Activated CD8-positive, alpha-beta T cell treated with anti-CD3 and anti-CD28 coated beads for 36 hours (primary cell): Measurements from ENCODE around the gene KCNQ1OT1. TPM values are rescaled to one million over a fixed set of nuclear protein-coding genes. Genes with fewer than 3 reads are reported as not detected.

Experiments used
- ATAC-seq: fragments of 200-7000 bp; cut with Tn5 transposase; one replicate; pipeline ENCODE4 v1.10.0; 2021; ENCODE audit warnings: mild to moderate bottlenecking, moderate library complexity
- CTCF ChIA-PET: fragments of 350-600 bp; sonication (Branson Sonifier 250); formaldehyde crosslinking; loops from one replicate; lab custom pipeline; 2021; ENCODE audit warnings: antibody characterized with exemption; lab: Charles Lee
- POLR2A ChIA-PET: fragments of 350-600 bp; sonication (Branson Sonifier 250); formaldehyde crosslinking; loops from one replicate; lab custom pipeline; 2021; ENCODE audit warnings: antibody characterized with exemption; lab: Charles Lee
- DNase-seq: peaks from one replicate; pipeline ENCODE4 v3.0.0-alpha.2; 2020
- H3K27ac Mint-ChIP-seq: one replicate; pipeline ENCODE4 v1.8.0; 2021; ENCODE audit warnings: mild to moderate bottlenecking, mixed read lengths
- H3K27me3 Mint-ChIP-seq: one replicate; pipeline ENCODE4 v1.8.0; 2021; ENCODE audit warnings: mixed read lengths
- H3K36me3 Mint-ChIP-seq: one replicate; pipeline ENCODE4 v1.8.0; 2021; ENCODE audit warnings: low read depth, mixed read lengths
- H3K4me1 Mint-ChIP-seq: one replicate; pipeline ENCODE4 v1.8.0; 2021; ENCODE audit warnings: low read depth, mixed read lengths
- H3K4me3 Mint-ChIP-seq: one replicate; pipeline ENCODE4 v1.8.0; 2021; ENCODE audit warnings: mild to moderate bottlenecking, moderate library complexity, mixed read lengths
- H3K9me3 Mint-ChIP-seq: one replicate; pipeline ENCODE4 v1.8.0; 2021; ENCODE audit warnings: mixed read lengths
- CTCF ChIP-seq: fragments of 200-600 bp; IDR thresholded peaks from one replicate; pipeline ENCODE4 v1.8.0; 2022; ENCODE audit warnings: antibody characterized with exemption, mild to moderate bottlenecking
- intact Hi-C: fragments of 100-400 bp; cut with micrococcal nuclease; formaldehyde crosslinking; loops from one replicate; pipeline ENCODE4 v1.10.0; 2022
- total RNA-seq, 2 experiments: library from RNA; stranded (reverse); gene quantifications; one replicate each; pipeline ENCODE4 v1.2.3, GENCODE V29; 2021

KCNQ1OT1 gene
- total RNA-seq, 2 experiments from 2014 or later, result 0.22 to 0.23 TPM

GRCh38 chr11:2736577-2737225 is 36.9 kb upstream of the KCNQ1OT1 start:
- no peak overlapping the region for H3K4me3 Mint-ChIP-seq
- DNase-seq, result no peak
- H3K27me3 Mint-ChIP-seq, result no peaks in the 10 kb centered on the region
- no peaks in the 10 kb centered on the region for H3K36me3 Mint-ChIP-seq
- intact Hi-C loops, result no loop called here
- H3K27ac Mint-ChIP-seq, result no peak overlapping the region
- H3K9me3 Mint-ChIP-seq, result no peaks in the 10 kb centered on the region
- no peak for TF ChIP-seq CTCF
- CTCF ChIA-PET, result no interaction called here
- no peak for ATAC-seq
- no peaks in the 10 kb centered on the region for H3K4me1 Mint-ChIP-seq
- POLR2A ChIA-PET, result no interaction called here

GRCh38 chr11:2735053-2735589 is 35.3 kb upstream of the KCNQ1OT1 start:
- no peak overlapping the region for H3K27ac Mint-ChIP-seq
- POLR2A ChIA-PET, result no interaction called here
- no peak for ATAC-seq
- no peak for DNase-seq
- H3K9me3 Mint-ChIP-seq, result no peaks in the 10 kb centered on the region
- no peak overlapping the region for H3K4me3 Mint-ChIP-seq
- no peaks in the 10 kb centered on the region for H3K4me1 Mint-ChIP-seq
- no peaks in the 10 kb centered on the region for H3K27me3 Mint-ChIP-seq
- H3K36me3 Mint-ChIP-seq, result no peaks in the 10 kb centered on the region
- intact Hi-C loops, result no loop called here
- CTCF ChIA-PET, result interaction anchor here (1.0 kb wide), 1 partner anchor 30 kb away, joined by 3 read pairs; no protein-coding TSS in a partner anchor
- no peak for TF ChIP-seq CTCF

DNA sequence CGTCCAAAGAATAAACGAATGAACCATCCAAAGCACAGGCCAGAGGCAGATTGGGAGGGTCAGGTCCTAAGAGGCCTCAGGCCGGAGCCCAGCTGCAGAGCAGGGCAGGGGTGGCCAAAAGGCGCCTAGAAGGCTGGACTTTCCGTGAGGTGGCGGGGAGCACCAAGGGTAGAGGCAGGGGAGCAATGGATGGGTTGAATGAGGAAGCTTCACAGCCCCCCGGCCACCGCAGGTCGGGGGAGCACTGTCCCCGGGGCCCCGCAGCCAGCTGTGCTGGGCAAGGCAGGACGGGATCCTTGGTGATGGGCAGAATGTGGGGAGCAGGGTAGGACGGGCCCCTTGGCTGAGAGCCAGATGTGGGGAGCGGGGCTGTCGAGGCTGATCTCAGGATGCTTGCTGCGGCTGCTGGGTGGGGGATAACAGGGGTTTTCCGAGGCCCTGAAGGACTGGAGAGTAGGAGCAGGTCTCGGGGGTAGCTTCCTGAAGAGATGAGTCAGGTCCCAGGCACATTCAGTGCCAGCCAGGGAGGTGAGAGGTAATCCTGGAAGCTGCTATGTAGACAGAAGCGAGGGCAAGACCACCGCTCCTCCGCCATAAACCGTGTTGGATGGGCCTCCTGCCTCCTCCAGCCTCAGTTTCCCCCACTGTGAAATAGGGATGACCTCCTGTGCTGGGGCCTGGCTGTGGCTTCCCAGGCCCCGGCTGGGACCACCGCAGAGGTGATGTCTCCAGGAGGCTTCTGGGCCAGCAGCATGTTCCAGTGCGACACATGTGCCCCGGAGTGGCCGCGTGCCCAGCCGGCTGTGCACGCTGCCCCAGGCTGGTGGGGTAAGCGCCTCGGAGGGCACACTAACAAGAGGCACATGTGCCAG is 34.6 kb upstream of the KCNQ1OT1 start:
- Mint-ChIP-seq H3K4me3 (no peak overlapping the region), H3K4me1 (no peaks in the 10 kb centered on the region), H3K36me3 (no peaks in the 10 kb centered on the region), H3K9me3 (no peaks in the 10 kb centered on the region), H3K27ac (no peak overlapping the region), H3K27me3 (no peaks in the 10 kb centered on the region)
- intact Hi-C loops, result no loop called here
- DNase-seq (no peak), ATAC-seq (no peak)
- POLR2A ChIA-PET, result no interaction called here
- TF ChIP-seq CTCF, result no peak
- CTCF ChIA-PET, result interaction anchor here (1.0 kb wide), 1 partner anchor 31 kb away, joined by 3 read pairs; no protein-coding TSS in a partner anchor

DNA sequence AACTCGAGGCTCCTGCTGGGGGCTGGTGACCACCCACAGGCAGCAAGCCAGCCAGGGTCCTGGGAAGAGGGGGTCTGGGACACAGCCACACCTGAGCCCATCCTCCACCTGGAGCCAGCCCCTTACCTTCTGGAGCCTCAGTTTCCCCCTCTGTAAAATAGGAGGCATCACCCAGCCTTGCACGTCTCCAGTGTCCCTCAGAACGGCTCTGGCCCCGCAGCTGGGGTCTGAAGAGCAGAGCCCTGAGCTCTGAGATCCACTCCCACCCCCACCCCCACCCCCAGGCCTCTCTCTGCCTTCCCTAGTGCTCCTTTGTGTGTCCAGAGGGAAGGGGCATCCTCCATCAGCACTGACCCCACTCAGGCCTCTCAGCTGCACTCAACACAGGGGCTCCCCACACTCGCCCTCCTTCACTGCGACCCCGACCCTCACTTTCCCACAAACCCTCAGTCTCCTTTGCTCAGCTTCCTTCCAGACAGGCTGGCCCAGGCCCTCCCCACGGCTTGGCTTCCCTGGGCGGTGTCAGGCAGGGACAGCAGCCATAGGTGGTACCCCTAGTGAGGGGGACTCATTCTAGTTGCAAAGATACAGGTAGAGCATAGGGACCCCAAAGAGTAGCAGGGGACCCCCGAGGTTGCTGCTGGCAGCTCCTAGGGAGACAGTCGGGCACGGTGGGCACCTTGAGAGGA is 33.3 kb upstream of the KCNQ1OT1 start:
- no peak overlapping the region for H3K27ac Mint-ChIP-seq
- no peaks in the 10 kb centered on the region for H3K4me1 Mint-ChIP-seq
- ATAC-seq (no peak), DNase-seq (no peak)
- intact Hi-C loops, result no loop called here
- ChIA-PET CTCF (no interaction called here), POLR2A (no interaction called here)
- no peaks in the 10 kb centered on the region for H3K27me3 Mint-ChIP-seq
- no peaks in the 10 kb centered on the region for H3K36me3 Mint-ChIP-seq
- no peak for TF ChIP-seq CTCF
- no peak overlapping the region for H3K4me3 Mint-ChIP-seq
- no peaks in the 10 kb centered on the region for H3K9me3 Mint-ChIP-seq
